Suprapubic skin (tissue), 3 donors: ENCODE measurements around the gene PALM2AKAP2.

Experiments used
- CTCF ChIP-seq, 2 donors: fragments of 200-600 bp in 1 of 2; fragments of 450-650 bp in 1 of 2; sonication (generic) in 1 of 2; IDR thresholded peaks; one replicate each; pipeline ENCODE4 v1.5.1; 2016 to 2019; ENCODE audit warnings: antibody characterized with exemption in 2 of 2, mild to moderate bottlenecking in 1 of 2, moderate library complexity in 1 of 2
- EP300 ChIP-seq: sonication (generic); formaldehyde crosslinking; IDR thresholded peaks from one replicate; pipeline ENCODE4 v1.6.1; 2017; ENCODE audit warnings: antibody characterized with exemption
- POLR2A ChIP-seq, 2 donors: fragments of 450-650 bp; IDR thresholded peaks; one replicate each; pipeline ENCODE4 v1.6.1; 2017; ENCODE audit warnings: antibody characterized with exemption in 2 of 2, mild to moderate bottlenecking in 2 of 2, moderate library complexity in 2 of 2

DNA sequence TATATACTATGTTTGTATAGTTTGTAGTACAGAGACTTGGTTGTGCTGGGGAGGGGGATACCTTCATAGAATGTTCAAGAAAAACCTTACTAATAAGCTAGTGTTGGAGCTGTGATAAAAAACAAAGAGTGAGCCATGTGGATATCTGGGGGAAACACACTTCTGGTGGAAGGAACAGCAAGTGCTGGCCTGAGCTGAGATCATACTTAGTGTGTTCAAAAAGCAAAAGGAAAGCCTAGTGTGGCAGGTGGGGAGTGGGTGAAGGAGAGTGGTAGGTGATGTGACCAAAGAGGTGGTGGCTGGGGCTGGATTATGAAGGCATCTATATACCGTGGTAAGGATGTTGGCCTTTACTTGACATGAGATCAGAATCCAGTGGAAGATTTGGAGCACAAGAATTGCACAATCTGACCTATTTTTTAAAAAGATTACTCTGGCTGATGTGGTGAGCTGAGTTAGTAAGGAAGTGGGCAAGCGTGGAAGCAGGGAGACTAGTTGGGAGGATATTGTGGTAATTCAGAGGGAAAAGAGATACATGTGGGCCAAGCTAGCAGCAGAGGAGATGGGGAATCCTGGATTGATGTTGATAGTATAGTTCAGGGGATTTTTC lies 26.6 kb downstream of the PALM2AKAP2 start:
- TF ChIP-seq CTCF (IDR thresholded peaks at IDR 0.05), result no peak
- TF ChIP-seq POLR2A (IDR thresholded peaks at IDR 0.05), result no peak
- no peak for TF ChIP-seq EP300
